ENCODE data around the gene ZNF277.

DNA sequence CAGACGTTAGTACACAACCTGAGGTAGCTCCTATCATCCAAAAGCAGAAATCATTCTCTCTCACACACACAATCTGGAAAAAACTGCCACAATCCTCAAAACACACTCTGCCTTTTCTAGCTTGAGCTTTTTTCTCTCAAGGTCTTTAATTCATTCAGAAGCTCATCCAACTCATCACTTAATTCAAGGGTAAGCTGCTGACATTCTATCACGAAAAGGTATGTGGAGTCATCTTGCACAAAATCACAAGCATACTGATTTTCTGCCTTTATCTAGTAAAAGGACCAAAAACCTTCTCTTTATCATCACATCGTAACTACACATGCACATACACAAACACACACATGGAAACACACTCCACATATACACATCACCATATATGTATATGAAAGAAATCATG, 32.3 kb upstream of the ZNF277 start:
- TF ChIP-seq, protein P1, sequence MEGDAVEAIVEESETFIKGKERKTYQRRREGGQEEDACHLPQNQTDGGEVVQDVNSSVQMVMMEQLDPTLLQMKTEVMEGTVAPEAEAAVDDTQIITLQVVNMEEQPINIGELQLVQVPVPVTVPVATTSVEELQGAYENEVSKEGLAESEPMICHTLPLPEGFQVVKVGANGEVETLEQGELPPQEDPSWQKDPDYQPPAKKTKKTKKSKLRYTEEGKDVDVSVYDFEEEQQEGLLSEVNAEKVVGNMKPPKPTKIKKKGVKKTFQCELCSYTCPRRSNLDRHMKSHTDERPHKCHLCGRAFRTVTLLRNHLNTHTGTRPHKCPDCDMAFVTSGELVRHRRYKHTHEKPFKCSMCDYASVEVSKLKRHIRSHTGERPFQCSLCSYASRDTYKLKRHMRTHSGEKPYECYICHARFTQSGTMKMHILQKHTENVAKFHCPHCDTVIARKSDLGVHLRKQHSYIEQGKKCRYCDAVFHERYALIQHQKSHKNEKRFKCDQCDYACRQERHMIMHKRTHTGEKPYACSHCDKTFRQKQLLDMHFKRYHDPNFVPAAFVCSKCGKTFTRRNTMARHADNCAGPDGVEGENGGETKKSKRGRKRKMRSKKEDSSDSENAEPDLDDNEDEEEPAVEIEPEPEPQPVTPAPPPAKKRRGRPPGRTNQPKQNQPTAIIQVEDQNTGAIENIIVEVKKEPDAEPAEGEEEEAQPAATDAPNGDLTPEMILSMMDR (IDR thresholded peaks at IDR 0.05): no peak
- no peak for TF ChIP-seq POLR2A (IDR thresholded peaks at IDR 0.05)
